ENCODE measurements around the gene APBA2. TPM values are rescaled to one million over a fixed set of nuclear protein-coding genes. Genes with fewer than 3 reads are reported as not detected.

APBA2 gene
- total and polyA plus RNA-seq, 10 donors, result 5.8 to 33.8 (median 18.3) TPM

GRCh38 chr15:28994142-28994830 lies 108.5 kb downstream of the APBA2 start:
- peak overlapping the region; percentile 13 to 83 (median 76) for H3K27ac ChIP-seq
- DNase-seq, result no peak
- TF ChIP-seq POLR2A (IDR thresholded peaks at IDR 0.05) (no peak), CTCF (IDR thresholded peaks at IDR 0.05 in 8 of 11, conservative IDR thresholded peaks at IDR 0.05 in 3 of 11) (no peak), POLR2AphosphoS5 (IDR thresholded peaks at IDR 0.05) (peak in 1 of 3 donors; percentile 53)
- H3K4me1 ChIP-seq, result peaks cover 13 to 62% (median 30%) of the 10 kb centered on the region in 6 donors
- H3K36me3 ChIP-seq, result no peaks in the 10 kb centered on the region
- no peak overlapping the region for H3K4me3 ChIP-seq
- intact Hi-C loops (cut with DNase I; ENCODE audit: low total_unique reads), result no loop called here
- no peaks in the 10 kb centered on the region for H3K27me3 ChIP-seq (replicated peaks in 1 of 7)
- 59 to 70% (median 64%) methylated on average over 14 of the region's 14 CpGs for WGBS, 5 donors
- no peaks in the 10 kb centered on the region for H3K9me3 ChIP-seq

- TF ChIP-seq POLR2AphosphoS5 (IDR thresholded peaks at IDR 0.05), result peak; percentile 21 to 78 (median 76)
- no peak for TF ChIP-seq POLR2A (IDR thresholded peaks at IDR 0.05)
- WGBS, 5 donors, result 55 to 66% (median 61%) methylated on average over 13 of the region's 13 CpGs
- no peaks in the 10 kb centered on the region for H3K36me3 ChIP-seq
- intact Hi-C loops (cut with DNase I; ENCODE audit: low total_unique reads), result no loop called here
- DNase-seq, result no peak
- H3K27me3 ChIP-seq (replicated peaks in 1 of 7), result no peaks in the 10 kb centered on the region
- H3K27ac ChIP-seq, result peak overlapping the region; percentile 34 to 83 (median 76)
- H3K4me3 ChIP-seq, result no peak overlapping the region
- H3K9me3 ChIP-seq, result no peaks in the 10 kb centered on the region
- peaks cover 13 to 58% (median 30%) of the 10 kb centered on the region in 6 donors for H3K4me1 ChIP-seq
These were observed 109.2 kb downstream of the APBA2 start for GRCh38 chr15:28994831-28995596.

- no peak for DNase-seq
- no peaks in the 10 kb centered on the region for H3K36me3 ChIP-seq
- no peaks in the 10 kb centered on the region for H3K27me3 ChIP-seq (replicated peaks in 1 of 7)
- H3K9me3 ChIP-seq, result no peaks in the 10 kb centered on the region
- no peak for TF ChIP-seq POLR2A (IDR thresholded peaks at IDR 0.05)
- TF ChIP-seq POLR2AphosphoS5 (IDR thresholded peaks at IDR 0.05), result no peak
- TF ChIP-seq CTCF (IDR thresholded peaks at IDR 0.05 in 8 of 11, conservative IDR thresholded peaks at IDR 0.05 in 3 of 11), result no peak
- intact Hi-C loops (cut with DNase I; ENCODE audit: low total_unique reads), result no loop called here
- 80 to 92% (median 85%) methylated on average over 9 of the region's 9 CpGs for WGBS, 5 donors
- no peak overlapping the region for H3K4me3 ChIP-seq
- H3K27ac ChIP-seq, result peak overlapping the region in 7 of 8 donors; percentile 39 to 83 (median 78)
- H3K4me1 ChIP-seq, result peaks cover 13 to 58% (median 30%) of the 10 kb centered on the region in 6 donors
These were observed 109.9 kb downstream of the APBA2 start for GRCh38 chr15:28995705-28996104.

DNA sequence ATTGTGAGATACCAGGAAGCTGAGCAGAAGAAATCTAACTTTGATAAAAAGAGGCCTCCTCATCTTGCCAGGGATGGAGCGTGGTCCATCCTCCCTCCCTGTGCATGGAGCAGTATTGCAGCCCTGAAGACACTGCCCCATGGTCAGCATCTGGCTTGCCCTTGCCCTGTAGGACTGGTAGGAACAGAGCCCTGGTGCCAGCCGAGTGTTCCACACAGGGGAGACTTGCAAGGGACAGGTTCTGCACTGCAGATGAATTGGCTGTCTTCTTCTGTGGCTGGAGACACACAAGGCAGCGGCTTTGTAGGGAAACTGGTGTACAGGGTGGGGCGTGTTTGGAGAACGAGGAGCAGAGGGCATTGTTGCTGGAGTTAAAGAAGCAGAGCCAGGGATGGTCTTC lies 110.5 kb downstream of the APBA2 start:
- DNase-seq, result no peak

More for the DNA sequence above, 110.5 kb downstream of the APBA2 start:
- Histone ChIP-seq H3K36me3 (no peaks in the 10 kb centered on the region), H3K27me3 (replicated peaks in 1 of 7) (no peaks in the 10 kb centered on the region), H3K27ac (peak overlapping the region in 1 of 8 donors; percentile 80), H3K4me1 (peaks cover 13 to 58% (median 30%) of the 10 kb centered on the region in 6 donors), H3K9me3 (no peaks in the 10 kb centered on the region), H3K4me3 (no peak overlapping the region)
- TF ChIP-seq CTCF (IDR thresholded peaks at IDR 0.05 in 8 of 11, conservative IDR thresholded peaks at IDR 0.05 in 3 of 11) (no peak), POLR2AphosphoS5 (IDR thresholded peaks at IDR 0.05) (no peak), POLR2A (IDR thresholded peaks at IDR 0.05) (no peak)
- intact Hi-C loops (cut with DNase I; ENCODE audit: low total_unique reads), result no loop called here
- WGBS, 5 donors, result 81 to 96% (median 84%) methylated on average over 5 of the region's 5 CpGs
